ENCODE measurements around the gene TBC1D22B.
A peak's percentile ranks its signal among the peaks of the same experiment; 100 is the strongest.

The TBC1D22B gene

GRCh38 chr6:37315157-37315515 lies 57.6 kb downstream of the TBC1D22B start:
- no peak for TF ChIP-seq CTCF (conservative IDR thresholded peaks at IDR 0.05; ENCODE audit: low read length)

GRCh38 chr6:37316071-37316470 lies 58.5 kb downstream of the TBC1D22B start:
- DNase-seq (ENCODE audit: low read depth), result no peak
- no peak for TF ChIP-seq CTCF (conservative IDR thresholded peaks at IDR 0.05; ENCODE audit: low read length)
- no peak overlapping the region for H3K4me3 ChIP-seq (ENCODE audit: low read length)

More at GRCh38 chr6:37315157-37315515, 57.6 kb downstream of the TBC1D22B start:
- no peak for DNase-seq (ENCODE audit: low read depth)
- H3K4me3 ChIP-seq (ENCODE audit: low read length), result no peak overlapping the region

- DNase-seq (ENCODE audit: low read depth), result no peak
- no peak overlapping the region for H3K4me3 ChIP-seq (ENCODE audit: low read length)
- no peak for TF ChIP-seq CTCF (conservative IDR thresholded peaks at IDR 0.05; ENCODE audit: low read length)
These were observed 59.9 kb downstream of the TBC1D22B start for GRCh38 chr6:37317312-37318038.

- peak; percentile 12 for DNase-seq (ENCODE audit: low read depth)
- no peak for TF ChIP-seq CTCF (conservative IDR thresholded peaks at IDR 0.05; ENCODE audit: low read length)
These were observed 61.6 kb downstream of the TBC1D22B start for GRCh38 chr6:37319156-37319555.

GRCh38 chr6:37319856-37320480 lies 62.4 kb downstream of the TBC1D22B start:
- DNase-seq (ENCODE audit: low read depth), result peak; percentile 44
- no peak for TF ChIP-seq CTCF (conservative IDR thresholded peaks at IDR 0.05; ENCODE audit: low read length)

More at GRCh38 chr6:37319156-37319555, 61.6 kb downstream of the TBC1D22B start:
- no peak overlapping the region for H3K4me3 ChIP-seq (ENCODE audit: low read length)

GRCh38 chr6:37320646-37321045 lies 63.1 kb downstream of the TBC1D22B start:
- H3K4me3 ChIP-seq (ENCODE audit: low read length), result no peak overlapping the region
- DNase-seq (ENCODE audit: low read depth), result no peak
- TF ChIP-seq CTCF (conservative IDR thresholded peaks at IDR 0.05; ENCODE audit: low read length), result no peak

More at GRCh38 chr6:37319856-37320480, 62.4 kb downstream of the TBC1D22B start:
- H3K4me3 ChIP-seq (ENCODE audit: low read length), result no peak overlapping the region

GRCh38 chr6:37321101-37321500 lies 63.5 kb downstream of the TBC1D22B start:
- DNase-seq (ENCODE audit: low read depth), result no peak
- no peak for TF ChIP-seq CTCF (conservative IDR thresholded peaks at IDR 0.05; ENCODE audit: low read length)
- no peak overlapping the region for H3K4me3 ChIP-seq (ENCODE audit: low read length)

Data from AG10803 (cell line).